ENCODE results near the gene PCDHB11.
"Not testable (repeated sequence)": the region's sequence is repeated elsewhere in the genome, so short reads cannot be mapped to it uniquely, and the experiment has no call there.

DNA sequence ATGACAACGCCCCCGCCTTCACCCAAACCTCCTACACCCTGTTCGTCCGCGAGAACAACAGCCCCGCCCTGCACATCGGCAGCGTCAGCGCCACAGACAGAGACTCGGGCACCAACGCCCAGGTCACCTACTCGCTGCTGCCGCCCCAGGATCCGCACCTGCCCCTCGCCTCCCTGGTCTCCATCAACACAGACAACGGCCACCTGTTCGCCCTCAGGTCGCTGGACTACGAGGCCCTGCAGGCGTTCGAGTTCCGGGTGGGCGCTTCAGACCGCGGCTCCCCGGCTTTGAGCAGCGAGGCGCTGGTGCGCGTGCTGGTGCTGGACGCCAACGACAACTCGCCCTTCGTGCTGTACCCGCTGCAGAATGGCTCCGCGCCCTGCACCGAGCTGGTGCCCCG is 20.1 kb upstream of the PCDHB11 start:
- not testable (repeated sequence) for TF ChIP-seq CTCF (IDR thresholded peaks at IDR 0.05; ENCODE audit: insufficient read depth, low read length); GABPA (IDR thresholded peaks at IDR 0.05; ENCODE audit: low read depth)

All from HL-60 (cell line).